GM23338 (cell line): Measurements from ENCODE around the gene NUBPL. TPM values are rescaled to one million over a fixed set of nuclear protein-coding genes. Genes with fewer than 3 reads are reported as not detected.

Experiments
- ATAC-seq: fragments of 200-7000 bp; cut with Tn5 transposase; 3 replicates; pipeline ENCODE4 v1.9.1; 2020
- DNase-seq: peaks from one replicate; pipeline ENCODE4 v3.0.0-alpha.2; 2015; ENCODE audit warnings: low spot score
- H2AFZ ChIP-seq: fragments of 200-600 bp; sonication (generic); 2 replicates; pipeline ENCODE4 v1.8.0; 2016; ENCODE audit warnings: antibody characterized with exemption, mild to moderate bottlenecking, moderate library complexity
- H3F3A ChIP-seq: fragments of 200-600 bp; sonication (generic); replicated peaks from 2 replicates; pipeline ENCODE4 v1.8.0; 2017; ENCODE audit warnings: antibody characterized with exemption, mixed run types, low read depth
- H3K27ac ChIP-seq: fragments of 200-600 bp; sonication (generic); 2 replicates; pipeline ENCODE4 v1.6.1; 2016; ENCODE audit warnings: low read depth
- H3K27me3 ChIP-seq: fragments of 200-600 bp; sonication (generic); 2 replicates; pipeline ENCODE4 v1.8.0; 2016; ENCODE audit warnings: mild to moderate bottlenecking, mixed run types, moderate library complexity; ENCODE audit not compliant: insufficient read depth
- H3K36me3 ChIP-seq: fragments of 200-600 bp; sonication (generic); 2 replicates; pipeline ENCODE4 v1.8.0; 2016; ENCODE audit warnings: mild to moderate bottlenecking; ENCODE audit not compliant: insufficient read depth
- H3K4me1 ChIP-seq: fragments of 200-600 bp; sonication (generic); 2 replicates; pipeline ENCODE4 v1.8.0; 2016; ENCODE audit warnings: mild to moderate bottlenecking, moderate library complexity; ENCODE audit not compliant: insufficient read depth
- H3K4me2 ChIP-seq: fragments of 200-600 bp; sonication (generic); 2 replicates; pipeline ENCODE4 v1.7.1; 2017; ENCODE audit warnings: mixed run types
- H3K4me3 ChIP-seq: fragments of 200-600 bp; sonication (generic); 2 replicates; pipeline ENCODE4 v1.6.1; 2016; ENCODE audit warnings: mixed run types
- H3K79me2 ChIP-seq: fragments of 200-600 bp; sonication (generic); replicated peaks from 2 replicates; pipeline ENCODE4 v1.8.0; 2017; ENCODE audit warnings: mild to moderate bottlenecking; ENCODE audit not compliant: insufficient read depth
- H3K9me2 ChIP-seq: fragments of 200-600 bp; sonication (generic); 2 replicates; pipeline ENCODE4 v1.8.0; 2017; ENCODE audit not compliant: insufficient read depth
- H4K20me1 ChIP-seq: fragments of 200-600 bp; sonication (generic); replicated peaks from 2 replicates; pipeline ENCODE4 v1.8.0; 2017; ENCODE audit warnings: mild to moderate bottlenecking; ENCODE audit not compliant: insufficient read depth
- H3K27ac Mint-ChIP-seq: 2 replicates; pipeline ENCODE4 v1.8.0; 2020; ENCODE audit warnings: inconsistent platforms, mild to moderate bottlenecking, moderate library complexity, mixed read lengths
- H3K27me3 Mint-ChIP-seq: 3 replicates; pipeline ENCODE4 v1.8.0; 2022; ENCODE audit warnings: low read depth, mild to moderate bottlenecking, moderate library complexity, mixed read lengths, inconsistent platforms; ENCODE audit not compliant: insufficient read depth, poor library complexity
- H3K36me3 Mint-ChIP-seq: 3 replicates; pipeline ENCODE4 v1.8.0; 2021; ENCODE audit warnings: low read depth, mild to moderate bottlenecking, inconsistent platforms, moderate library complexity, mixed read lengths
- H3K4me1 Mint-ChIP-seq: 3 replicates; pipeline ENCODE4 v1.8.0; 2020; ENCODE audit warnings: mild to moderate bottlenecking, inconsistent platforms, mixed read lengths
- H3K4me3 Mint-ChIP-seq: 3 replicates; pipeline ENCODE4 v1.8.0; 2021; ENCODE audit warnings: moderate library complexity, mild to moderate bottlenecking, inconsistent platforms, mixed read lengths
- H3K9me3 Mint-ChIP-seq: 3 replicates; pipeline ENCODE4 v1.8.0; 2020; ENCODE audit warnings: moderate library complexity, mild to moderate bottlenecking, inconsistent platforms, mixed read lengths
- EZH2phosphoT487 ChIP-seq: fragments of 200-600 bp; sonication (generic); IDR thresholded peaks from one replicate; pipeline ENCODE4 v1.8.1; 2018; ENCODE audit warnings: antibody characterized with exemption; ENCODE audit not compliant: unreplicated experiment
- JUNB ChIP-seq: IDR thresholded peaks from one replicate; pipeline ENCODE4 v1.6.1; 2016; ENCODE audit warnings: antibody characterized with exemption; ENCODE audit not compliant: unreplicated experiment
- STAT1 ChIP-seq: IDR thresholded peaks from one replicate; pipeline ENCODE4 v1.6.1; 2016; ENCODE audit warnings: antibody characterized with exemption; ENCODE audit not compliant: unreplicated experiment
- ZNF114 ChIP-seq: fragments of 250-450 bp; sonication (Bioruptor Pico); IDR thresholded peaks from 2 replicates; pipeline ENCODE4 v1.5.0; 2020; ENCODE audit warnings: mild to moderate bottlenecking, moderate library complexity
- ZNF331 ChIP-seq: fragments of 250-450 bp; sonication (Bioruptor Pico); IDR thresholded peaks from 2 replicates; pipeline ENCODE4 v1.5.0; 2020; ENCODE audit warnings: low read depth, mild to moderate bottlenecking, moderate library complexity
- polyA plus RNA-seq: library from polyadenylated mRNA; unstranded; fragments of >200 nt; fragmentation: Nextera tagmentation; extraction: Ambion mirVana; gene quantifications from 2 replicates; pipeline ENCODE4 v1.2.1, GENCODE V29; 2016
- total RNA-seq: library from RNA; depleted of rRNA; stranded (reverse); fragments of >200 nt; shearing (Covaris generic); gene quantifications from 2 replicates; pipeline ENCODE4 v1.2.3, GENCODE V29; 2014
- TF ChIP-seq, protein P1 (sequence below), 2 experiments: fragments of 200-600 bp in 1 of 2; sonication (generic) in 1 of 2; conservative IDR thresholded peaks; 2 replicates each; pipeline versions ENCODE4 v1.5.1 to v1.6.1; 2016 to 2017; ENCODE audit warnings: antibody characterized with exemption in 2 of 2, low read depth in 2 of 2, mild to moderate bottlenecking in 2 of 2, moderate library complexity in 1 of 2
- TF ChIP-seq, protein P2 (sequence below): IDR thresholded peaks from 2 replicates; pipeline ENCODE4 v1.6.1; 2016; ENCODE audit warnings: antibody characterized with exemption
- TF ChIP-seq, protein P3 (sequence below): IDR thresholded peaks from one replicate; pipeline ENCODE4 v1.6.1; 2018; ENCODE audit warnings: antibody characterized with exemption; ENCODE audit not compliant: unreplicated experiment

The NUBPL gene
- total and polyA plus RNA-seq, 2 experiments from 2014 or later, result 6.1 to 20.7 TPM

GRCh38 chr14:31559939-31560338 is 1.3 kb upstream of the NUBPL start:
- Mint-ChIP-seq H3K36me3 (peaks cover 4% of the 10 kb centered on the region; the same call in 2 of the 3 replicates), H3K27me3 (peaks cover 10% of the 10 kb centered on the region), H3K4me3 (no peak overlapping the region), H3K4me1 (peaks cover 5% of the 10 kb centered on the region; the same call in 2 of the 3 replicates), H3K27ac (no peak overlapping the region), H3K9me3 (peaks cover 6% of the 10 kb centered on the region; the same call in 1 of the 3 replicates)
- Histone ChIP-seq H3K4me3 (no peak overlapping the region), H4K20me1 (no peaks in the 10 kb centered on the region), H3K36me3 (no peaks in the 10 kb centered on the region), H3K27me3 (no peaks in the 10 kb centered on the region), H3K4me2 (no peak overlapping the region), H3K9me2 (no peaks in the 10 kb centered on the region), H3K27ac (no peak overlapping the region), H3K4me1 (peaks cover 5% of the 10 kb centered on the region), H2AFZ (peak overlapping the region; percentile 96), H3K79me2 (no peaks in the 10 kb centered on the region), H3F3A (no peaks in the 10 kb centered on the region)
- DNase-seq (no peak), ATAC-seq (no peak)
- TF ChIP-seq JUNB (no peak), STAT1 (no peak), ZNF114 (CRISPR knock-in tag) (no peak)
- TF ChIP-seq, protein P1, sequence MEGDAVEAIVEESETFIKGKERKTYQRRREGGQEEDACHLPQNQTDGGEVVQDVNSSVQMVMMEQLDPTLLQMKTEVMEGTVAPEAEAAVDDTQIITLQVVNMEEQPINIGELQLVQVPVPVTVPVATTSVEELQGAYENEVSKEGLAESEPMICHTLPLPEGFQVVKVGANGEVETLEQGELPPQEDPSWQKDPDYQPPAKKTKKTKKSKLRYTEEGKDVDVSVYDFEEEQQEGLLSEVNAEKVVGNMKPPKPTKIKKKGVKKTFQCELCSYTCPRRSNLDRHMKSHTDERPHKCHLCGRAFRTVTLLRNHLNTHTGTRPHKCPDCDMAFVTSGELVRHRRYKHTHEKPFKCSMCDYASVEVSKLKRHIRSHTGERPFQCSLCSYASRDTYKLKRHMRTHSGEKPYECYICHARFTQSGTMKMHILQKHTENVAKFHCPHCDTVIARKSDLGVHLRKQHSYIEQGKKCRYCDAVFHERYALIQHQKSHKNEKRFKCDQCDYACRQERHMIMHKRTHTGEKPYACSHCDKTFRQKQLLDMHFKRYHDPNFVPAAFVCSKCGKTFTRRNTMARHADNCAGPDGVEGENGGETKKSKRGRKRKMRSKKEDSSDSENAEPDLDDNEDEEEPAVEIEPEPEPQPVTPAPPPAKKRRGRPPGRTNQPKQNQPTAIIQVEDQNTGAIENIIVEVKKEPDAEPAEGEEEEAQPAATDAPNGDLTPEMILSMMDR (conservative IDR thresholded peaks at IDR 0.05; ENCODE audit: low read depth in 2 of 2), result no peak

DNA sequence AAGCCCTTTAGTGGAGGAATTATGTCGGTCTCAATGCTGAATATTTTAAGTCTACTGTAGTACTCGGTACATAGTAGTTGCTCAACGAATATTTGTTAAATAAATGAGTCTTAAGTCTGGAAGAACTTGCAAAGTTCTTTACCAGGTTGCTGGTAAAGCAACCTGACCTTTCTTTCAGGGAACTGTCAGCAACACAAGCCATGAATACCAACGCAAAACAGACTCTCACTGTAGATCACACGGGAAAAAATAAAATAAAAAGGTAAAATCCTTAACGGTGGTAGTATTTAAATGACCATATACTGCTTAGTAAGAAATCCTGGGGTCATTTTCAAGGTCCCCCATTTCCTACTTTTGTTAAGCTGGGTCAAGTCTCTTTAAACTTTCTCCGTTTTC is 447 bp upstream of the NUBPL start:
- H3K27me3 Mint-ChIP-seq, result peaks cover 10% of the 10 kb centered on the region
- Histone ChIP-seq H3K79me2 (no peaks in the 10 kb centered on the region), H4K20me1 (no peaks in the 10 kb centered on the region), H2AFZ (peak overlapping the region; percentile 96), H3K4me2 (peak overlapping the region; percentile 84), H3K9me2 (no peaks in the 10 kb centered on the region), H3K27ac (no peak overlapping the region), H3F3A (no peaks in the 10 kb centered on the region), H3K4me1 (peaks cover 5% of the 10 kb centered on the region), H3K4me3 (peak overlapping the region; percentile 79), H3K36me3 (no peaks in the 10 kb centered on the region), H3K27me3 (no peaks in the 10 kb centered on the region)
- peak overlapping the region; percentile 94 for H3K27ac Mint-ChIP-seq
- H3K4me3 Mint-ChIP-seq, result peak overlapping the region; percentile 94
- peaks cover 6% of the 10 kb centered on the region; the same call in 1 of the 3 replicates for H3K9me3 Mint-ChIP-seq
- DNase-seq (peak; percentile 17), ATAC-seq (peak; percentile 27; the same call in 1 of the 3 replicates)
- H3K36me3 Mint-ChIP-seq, result peaks cover 4% of the 10 kb centered on the region; the same call in 2 of the 3 replicates
- peaks cover 5% of the 10 kb centered on the region; the same call in 2 of the 3 replicates for H3K4me1 Mint-ChIP-seq
- no peak for TF ChIP-seq EZH2phosphoT487
- TF ChIP-seq JUNB, result no peak
- TF ChIP-seq, protein P2, sequence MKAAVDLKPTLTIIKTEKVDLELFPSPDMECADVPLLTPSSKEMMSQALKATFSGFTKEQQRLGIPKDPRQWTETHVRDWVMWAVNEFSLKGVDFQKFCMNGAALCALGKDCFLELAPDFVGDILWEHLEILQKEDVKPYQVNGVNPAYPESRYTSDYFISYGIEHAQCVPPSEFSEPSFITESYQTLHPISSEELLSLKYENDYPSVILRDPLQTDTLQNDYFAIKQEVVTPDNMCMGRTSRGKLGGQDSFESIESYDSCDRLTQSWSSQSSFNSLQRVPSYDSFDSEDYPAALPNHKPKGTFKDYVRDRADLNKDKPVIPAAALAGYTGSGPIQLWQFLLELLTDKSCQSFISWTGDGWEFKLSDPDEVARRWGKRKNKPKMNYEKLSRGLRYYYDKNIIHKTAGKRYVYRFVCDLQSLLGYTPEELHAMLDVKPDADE, result no peak
- TF ChIP-seq ZNF331 (CRISPR knock-in tag), result no peak
- TF ChIP-seq, protein P1 (conservative IDR thresholded peaks at IDR 0.05; ENCODE audit: low read depth in 2 of 2), result no peak
- TF ChIP-seq, protein P3, sequence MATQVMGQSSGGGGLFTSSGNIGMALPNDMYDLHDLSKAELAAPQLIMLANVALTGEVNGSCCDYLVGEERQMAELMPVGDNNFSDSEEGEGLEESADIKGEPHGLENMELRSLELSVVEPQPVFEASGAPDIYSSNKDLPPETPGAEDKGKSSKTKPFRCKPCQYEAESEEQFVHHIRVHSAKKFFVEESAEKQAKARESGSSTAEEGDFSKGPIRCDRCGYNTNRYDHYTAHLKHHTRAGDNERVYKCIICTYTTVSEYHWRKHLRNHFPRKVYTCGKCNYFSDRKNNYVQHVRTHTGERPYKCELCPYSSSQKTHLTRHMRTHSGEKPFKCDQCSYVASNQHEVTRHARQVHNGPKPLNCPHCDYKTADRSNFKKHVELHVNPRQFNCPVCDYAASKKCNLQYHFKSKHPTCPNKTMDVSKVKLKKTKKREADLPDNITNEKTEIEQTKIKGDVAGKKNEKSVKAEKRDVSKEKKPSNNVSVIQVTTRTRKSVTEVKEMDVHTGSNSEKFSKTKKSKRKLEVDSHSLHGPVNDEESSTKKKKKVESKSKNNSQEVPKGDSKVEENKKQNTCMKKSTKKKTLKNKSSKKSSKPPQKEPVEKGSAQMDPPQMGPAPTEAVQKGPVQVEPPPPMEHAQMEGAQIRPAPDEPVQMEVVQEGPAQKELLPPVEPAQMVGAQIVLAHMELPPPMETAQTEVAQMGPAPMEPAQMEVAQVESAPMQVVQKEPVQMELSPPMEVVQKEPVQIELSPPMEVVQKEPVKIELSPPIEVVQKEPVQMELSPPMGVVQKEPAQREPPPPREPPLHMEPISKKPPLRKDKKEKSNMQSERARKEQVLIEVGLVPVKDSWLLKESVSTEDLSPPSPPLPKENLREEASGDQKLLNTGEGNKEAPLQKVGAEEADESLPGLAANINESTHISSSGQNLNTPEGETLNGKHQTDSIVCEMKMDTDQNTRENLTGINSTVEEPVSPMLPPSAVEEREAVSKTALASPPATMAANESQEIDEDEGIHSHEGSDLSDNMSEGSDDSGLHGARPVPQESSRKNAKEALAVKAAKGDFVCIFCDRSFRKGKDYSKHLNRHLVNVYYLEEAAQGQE, result no peak
